GM04503 (cell line): ENCODE data around the gene DNASE1L2.

Source experiments
- DNase-seq: peaks from one replicate; pipeline ENCODE4 v3.0.0-alpha.2; 2012; ENCODE audit warnings: low read depth

The DNASE1L2 gene

GRCh38 chr16:2287916-2288547, 51.8 kb downstream of the DNASE1L2 start:
- DNase-seq, result no peak
